ENCODE measurements around the gene ZNF215. TPM values are rescaled to one million over a fixed set of nuclear protein-coding genes. Genes with fewer than 3 reads are reported as not detected.

ZNF215 gene
- 2.0 and 2.8 TPM in 2 replicates for total RNA-seq
- total RNA-seq (2013): 2.0 TPM
- polyA plus RNA-seq: 0.48 and 0.85 TPM in 2 replicates
- polyA minus RNA-seq: 0.43 and 1.1 TPM in 2 replicates

GRCh38 chr11:6926208-6927029, at the start of gene ZNF215:
ZNF215 (plus strand) TSS chr11:6926426; CDS start chr11:6932273, 5,847 bp downstream.
- Histone ChIP-seq H2AFZ (ENCODE audit: insufficient read depth, low read depth, low read length, poor library complexity, severe bottlenecking) (peak within 1 kb of the TSS; percentile 67), H3K4me2 (replicated peaks; ENCODE audit: low read depth, low read length, poor library complexity, severe bottlenecking) (peak within 1 kb of the TSS; percentile 76), H3K4me1 (ENCODE audit: control insufficient read depth in 2 of 2, insufficient read depth in 2 of 2, low read length in 2 of 2) (peaks cover 11 to 19% of the 10 kb centered on the region in 2 donors), H3K9ac (ENCODE audit: low read length) (peak within 1 kb of the TSS; percentile 67), H3K27ac (ENCODE audit: low read length in 2 of 2) (peak within 1 kb of the TSS in 1 of 2 donors; percentile 25), H3K36me3 (replicated peaks in 1 of 2; ENCODE audit: control extremely low read depth in 1 of 2, control insufficient read depth in 1 of 2, extremely low read depth in 1 of 2, insufficient read depth in 2 of 2, low read length in 1 of 2) (no peaks in the 10 kb centered on the region), H3K79me2 (ENCODE audit: control insufficient read depth, insufficient read depth, low read length) (no peaks in the 10 kb centered on the region), H4K20me1 (ENCODE audit: control insufficient read depth, insufficient read depth, low read length, poor library complexity, severe bottlenecking) (no peaks in the 10 kb centered on the region), H3K9me3 (ENCODE audit: control extremely low read depth in 1 of 3, control insufficient read depth in 2 of 3, insufficient read depth in 1 of 3, low read length in 2 of 3) (peaks cover 0 to 6% (median 0%) of the 10 kb centered on the region in 3 donors), H3K4me3 (ENCODE audit: control extremely low read depth in 1 of 5, extremely low read depth in 1 of 5, insufficient read depth in 1 of 5, low read depth in 2 of 5, low read length in 4 of 5) (peak within 1 kb of the TSS; percentile 50 to 77 (median 67)), H3K27me3 (replicated peaks in 1 of 4; ENCODE audit: control extremely low read depth in 1 of 4, control insufficient read depth in 3 of 4, insufficient read depth in 4 of 4, low read length in 3 of 4) (peaks cover 0 to 22% (median 0%) of the 10 kb centered on the region in 4 experiments)
- intact Hi-C loops (cut with micrococcal nuclease): loop anchor here (10.0 kb wide), 1 partner anchor 172 kb away; no protein-coding TSS in a partner anchor
- peak within 1 kb of the TSS; percentile 96 for H3K4me3 Mint-ChIP-seq
- ChIA-PET POLR2A (no interaction called here), CTCF (interaction anchor here (0.6 to 1.8 kb wide), 3 partner anchors 19 to 488 kb away, joined by 3 to 5 read pairs (median 4); no protein-coding TSS in a partner anchor)
- ATAC-seq (ENCODE audit: low read depth) (peak; percentile 67), DNase-seq (peak; percentile 32)
- no peaks in the 10 kb centered on the region for H3K27me3 Mint-ChIP-seq
- no peak for TF ChIP-seq EZH2 (IDR thresholded peaks at IDR 0.05; ENCODE audit: borderline replicate concordance, insufficient read depth, low read depth, low read length, poor library complexity, severe bottlenecking)
- no peak for TF ChIP-seq CTCF (IDR thresholded peaks at IDR 0.05)
- H3K27ac Mint-ChIP-seq: peak within 1 kb of the TSS; percentile 59
- H3K4me1 Mint-ChIP-seq: peaks cover 19% of the 10 kb centered on the region
- under 1% methylated on average over 57 of the region's 61 CpGs for WGBS (ENCODE audit: insufficient coverage)
- H3K9me3 Mint-ChIP-seq (ENCODE audit: insufficient read depth): no peaks in the 10 kb centered on the region

GRCh38 chr11:6876914-6877313, 49.3 kb upstream of the ZNF215 start:
- no peaks in the 10 kb centered on the region for H4K20me1 ChIP-seq (ENCODE audit: control insufficient read depth, insufficient read depth, low read length, poor library complexity, severe bottlenecking)
- no peak overlapping the region for H3K27ac ChIP-seq (ENCODE audit: low read length in 2 of 2)
- H3K4me1 ChIP-seq (ENCODE audit: control insufficient read depth in 2 of 2, insufficient read depth in 2 of 2, low read length in 2 of 2): no peaks in the 10 kb centered on the region
- no peak overlapping the region for H2AFZ ChIP-seq (ENCODE audit: insufficient read depth, low read depth, low read length, poor library complexity, severe bottlenecking)
- no peak for TF ChIP-seq EZH2 (IDR thresholded peaks at IDR 0.05; ENCODE audit: borderline replicate concordance, insufficient read depth, low read depth, low read length, poor library complexity, severe bottlenecking)
- TF ChIP-seq CTCF (IDR thresholded peaks at IDR 0.05): no peak
- POLR2A ChIA-PET: no interaction called here
- Mint-ChIP-seq H3K27ac (no peak overlapping the region), H3K27me3 (peaks cover 8% of the 10 kb centered on the region), H3K4me3 (no peak overlapping the region), H3K9me3 (ENCODE audit: insufficient read depth) (no peaks in the 10 kb centered on the region), H3K4me1 (no peaks in the 10 kb centered on the region)
- no peak overlapping the region for H3K4me2 ChIP-seq (replicated peaks; ENCODE audit: low read depth, low read length, poor library complexity, severe bottlenecking)
- CTCF ChIA-PET: interaction anchor here (1.2 kb wide), 1 partner anchor 65 kb away, joined by 3 read pairs; no protein-coding TSS in a partner anchor
- no peaks in the 10 kb centered on the region for H3K79me2 ChIP-seq (ENCODE audit: control insufficient read depth, insufficient read depth, low read length)
- peaks cover 0 to 6% (median 0%) of the 10 kb centered on the region in 4 experiments for H3K27me3 ChIP-seq (replicated peaks in 1 of 4; ENCODE audit: control extremely low read depth in 1 of 4, control insufficient read depth in 3 of 4, insufficient read depth in 4 of 4, low read length in 3 of 4)
- intact Hi-C loops (cut with micrococcal nuclease): no loop called here
- peaks cover 0 to 3% (median 0%) of the 10 kb centered on the region in 3 donors for H3K9me3 ChIP-seq (ENCODE audit: control extremely low read depth in 1 of 3, control insufficient read depth in 2 of 3, insufficient read depth in 1 of 3, low read length in 2 of 3)
- no peaks in the 10 kb centered on the region for H3K36me3 ChIP-seq (replicated peaks in 1 of 2; ENCODE audit: control extremely low read depth in 1 of 2, control insufficient read depth in 1 of 2, extremely low read depth in 1 of 2, insufficient read depth in 2 of 2, low read length in 1 of 2)
- H3K4me3 ChIP-seq (ENCODE audit: control extremely low read depth in 1 of 5, extremely low read depth in 1 of 5, insufficient read depth in 1 of 5, low read depth in 2 of 5, low read length in 4 of 5): no peak overlapping the region
- ATAC-seq (ENCODE audit: low read depth) (no peak), DNase-seq (no peak)
- WGBS (ENCODE audit: insufficient coverage): 89% methylated on average over 3 of the region's 3 CpGs
- no peak overlapping the region for H3K9ac ChIP-seq (ENCODE audit: low read length)
